HG03571 (cell line): ENCODE results near the gene RASAL2.
"Not testable (repeated sequence)": the region's sequence is repeated elsewhere in the genome, so short reads cannot be mapped to it uniquely, and the experiment has no call there.

Source experiments
- ATAC-seq: cut with Tn5 transposase; IDR thresholded peaks from one replicate; pipeline ENCODE4 v1.9.1; 2021; ENCODE audit not compliant: unreplicated experiment

The RASAL2 gene

GRCh38 chr1:178500091-178500770 is 406.3 kb downstream of the RASAL2 start:
- ATAC-seq: no peak

- ATAC-seq: no peak
Measured at GRCh38 chr1:178500936-178501554, 407.1 kb downstream of the RASAL2 start.

- ATAC-seq: no peak
Measured at GRCh38 chr1:178501705-178502329, 407.9 kb downstream of the RASAL2 start.

- no peak for ATAC-seq
Measured at GRCh38 chr1:178502330-178502714, 408.4 kb downstream of the RASAL2 start.

- ATAC-seq: no peak
Measured at GRCh38 chr1:178502856-178503255, 409.0 kb downstream of the RASAL2 start.

GRCh38 chr1:178503316-178503715 is 409.4 kb downstream of the RASAL2 start:
- not testable (repeated sequence) for ATAC-seq

- no peak for ATAC-seq
Measured at GRCh38 chr1:178503849-178504248, 409.9 kb downstream of the RASAL2 start.

- ATAC-seq: no peak
Measured at GRCh38 chr1:178504286-178504685, 410.4 kb downstream of the RASAL2 start.

- no peak for ATAC-seq
Measured at GRCh38 chr1:178506177-178506576, 412.3 kb downstream of the RASAL2 start.

GRCh38 chr1:178506669-178507068 is 412.8 kb downstream of the RASAL2 start:
- no peak for ATAC-seq

- ATAC-seq: no peak
Measured at GRCh38 chr1:178509414-178510007, 415.6 kb downstream of the RASAL2 start.

GRCh38 chr1:178510155-178510554 is 416.3 kb downstream of the RASAL2 start:
- no peak for ATAC-seq

- no peak for ATAC-seq
Measured at GRCh38 chr1:178512566-178513277, 418.8 kb downstream of the RASAL2 start, which contains the start of gene TEX35. Gene TEX35, plus strand, starts transcription at chr1:178513109. Its CDS starts 80 bp downstream, at chr1:178513189.

- ATAC-seq: no peak
Measured at GRCh38 chr1:178513278-178513983, 419.5 kb downstream of the RASAL2 start.

GRCh38 chr1:178516110-178516509 is 422.2 kb downstream of the RASAL2 start:
- no peak for ATAC-seq

GRCh38 chr1:178518894-178519293 is 425.0 kb downstream of the RASAL2 start:
- ATAC-seq: no peak

GRCh38 chr1:178520803-178521202 is 426.9 kb downstream of the RASAL2 start:
- ATAC-seq: no peak

- no peak for ATAC-seq
Measured at GRCh38 chr1:178521241-178521640, 427.3 kb downstream of the RASAL2 start.

GRCh38 chr1:178527117-178527516 is 433.2 kb downstream of the RASAL2 start:
- ATAC-seq: no peak

- ATAC-seq: no peak
Measured at GRCh38 chr1:178528228-178528952, 434.5 kb downstream of the RASAL2 start.
